H1 (cell line): ENCODE measurements around the gene FAM131C. TPM values are rescaled to one million over a fixed set of nuclear protein-coding genes. Genes with fewer than 3 reads are reported as not detected.

Experiments
- CREB1 ChIP-seq: IDR thresholded peaks from 2 replicates; pipeline ENCODE4 v1.6.1; 2012; ENCODE audit warnings: inconsistent platforms
- SIRT6 ChIP-seq: IDR thresholded peaks from one replicate; pipeline ENCODE4 v1.7.1; 2012; ENCODE audit warnings: low read length, inconsistent platforms
- TEAD4 ChIP-seq: IDR thresholded peaks from 2 replicates; pipeline ENCODE4 v1.6.1; 2012; ENCODE audit warnings: low read depth, low read length, inconsistent platforms, mixed read lengths
- YY1 ChIP-seq: IDR thresholded peaks from 2 replicates; pipeline ENCODE4 v1.6.1; 2011; ENCODE audit warnings: low read depth, mild to moderate bottlenecking, low read length
- polyA plus RNA-seq, 7 experiments: library from polyadenylated mRNA; depleted of rRNA in 3 of 7; stranded (reverse) in 5 of 7; unstranded in 2 of 7; fragments of >200 nt in 5 of 7; fragments of 200-250 nt in 2 of 7; gene quantifications; 1 replicate in 5 of 7; 2 replicates in 1 of 7; 4 replicates in 1 of 7; pipeline versions ENCODE4 v1.2.1 to v1.2.3, GENCODE V29; 2011 to 2013; ENCODE audit warnings: missing spikeins in 2 of 7, mixed read lengths in 2 of 7
- total RNA-seq: library from RNA; stranded (reverse); fragmentation: NEBNext Ultra II Directional; extraction: Animal tissue kit (Norgen Biotek cat#: 25700); gene quantifications from 2 replicates; pipeline ENCODE4 v1.2.1, GENCODE V29; 2021
- TF ChIP-seq, protein P1 (sequence below): IDR thresholded peaks from 2 replicates; pipeline ENCODE4 v1.6.1; 2012; ENCODE audit warnings: inconsistent platforms

FAM131C gene
- total and polyA plus RNA-seq, 2 of the 8 experiments (the other 6 are each of a cell fraction or from before 2014, with no cell fraction given) = 0.73 to 0.78 TPM

- TF ChIP-seq YY1 (no peak), SIRT6 (no peak), TEAD4 (no peak), CREB1 (no peak)
- TF ChIP-seq, protein P1, sequence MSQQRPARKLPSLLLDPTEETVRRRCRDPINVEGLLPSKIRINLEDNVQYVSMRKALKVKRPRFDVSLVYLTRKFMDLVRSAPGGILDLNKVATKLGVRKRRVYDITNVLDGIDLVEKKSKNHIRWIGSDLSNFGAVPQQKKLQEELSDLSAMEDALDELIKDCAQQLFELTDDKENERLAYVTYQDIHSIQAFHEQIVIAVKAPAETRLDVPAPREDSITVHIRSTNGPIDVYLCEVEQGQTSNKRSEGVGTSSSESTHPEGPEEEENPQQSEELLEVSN = no peak
These were observed 4.2 kb upstream of the FAM131C start (continued) for GRCh38 chr1:16077406-16078245.
